Astrocyte of the cerebellum (primary cell): Measurements from ENCODE around the gene KCTD12.

Experiments used
- DNase-seq: peaks from one replicate; pipeline ENCODE4 v3.0.0-alpha.2; 2011; ENCODE audit warnings: low read depth
- H3K4me3 ChIP-seq: 2 replicates; pipeline ENCODE4 v1.5.1; 2011; ENCODE audit warnings: mild to moderate bottlenecking, low read depth, low read length, moderate library complexity
- CTCF ChIP-seq: IDR thresholded peaks from 2 replicates; pipeline ENCODE4 v1.5.1; 2012; ENCODE audit warnings: low read length, low read depth, moderate library complexity, mild to moderate bottlenecking; ENCODE audit errors: missing control alignments
- in situ Hi-C: cut with HindIII; loops from 2 replicates; pipeline ENCODE4 v1.10.0; 2017; ENCODE audit warnings: low sequenced_read_pairs

KCTD12 gene

DNA sequence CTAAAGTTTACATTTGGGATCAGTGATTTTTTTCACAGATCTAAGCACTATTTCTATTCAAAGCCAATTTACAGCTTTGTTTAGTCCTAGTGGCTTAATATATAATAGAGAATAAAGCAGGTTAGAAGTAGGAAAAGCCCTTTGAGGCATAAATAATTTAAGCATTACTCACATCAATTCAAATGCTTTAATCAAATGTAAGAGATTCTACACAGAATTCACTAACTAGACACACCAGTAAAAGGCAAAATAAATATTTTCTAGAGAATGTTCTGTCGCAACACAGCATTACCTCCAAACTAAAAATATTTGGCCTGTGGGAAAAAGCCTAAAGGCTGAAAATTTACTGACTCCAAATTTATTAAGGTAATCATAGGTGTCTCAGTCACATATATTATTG is 31.3 kb downstream of the KCTD12 start:
- no peak for DNase-seq
- TF ChIP-seq CTCF, result no peak
- in situ Hi-C loops, result no loop called here
- no peak overlapping the region for H3K4me3 ChIP-seq

- no peak for DNase-seq
- in situ Hi-C loops, result no loop called here
- H3K4me3 ChIP-seq, result no peak overlapping the region
- no peak for TF ChIP-seq CTCF
These were observed 32.1 kb downstream of the KCTD12 start for GRCh38 chr13:76853921-76854608.

DNA sequence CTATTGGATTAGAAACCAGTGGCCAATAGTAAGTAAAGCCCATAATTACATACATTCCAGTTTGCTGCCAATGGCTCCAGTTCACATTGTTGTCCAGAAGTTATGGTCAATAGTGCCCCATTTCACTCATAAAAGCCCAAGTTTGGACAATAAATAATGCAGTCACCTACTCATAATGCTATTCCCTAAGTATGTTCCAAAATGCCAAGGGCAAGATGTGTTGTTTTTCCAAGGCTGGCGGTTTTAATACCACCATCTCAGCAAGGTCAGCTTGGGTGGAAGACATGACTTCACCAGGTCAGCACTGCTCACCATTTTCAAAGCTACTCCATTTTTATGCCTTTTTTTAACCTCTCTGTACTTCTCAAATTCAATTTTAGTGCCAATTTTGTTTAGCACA is 32.7 kb downstream of the KCTD12 start:
- in situ Hi-C loops, result no loop called here
- DNase-seq, result no peak
- no peak overlapping the region for H3K4me3 ChIP-seq
- TF ChIP-seq CTCF, result no peak

- peak; percentile 73 for DNase-seq
- in situ Hi-C loops, result no loop called here
- H3K4me3 ChIP-seq, result no peak overlapping the region
- no peak for TF ChIP-seq CTCF
These were observed 33.2 kb downstream of the KCTD12 start for GRCh38 chr13:76852986-76853385.

- in situ Hi-C loops, result no loop called here
These were observed 34.2 kb downstream of the KCTD12 start for GRCh38 chr13:76851961-76852360.

DNA sequence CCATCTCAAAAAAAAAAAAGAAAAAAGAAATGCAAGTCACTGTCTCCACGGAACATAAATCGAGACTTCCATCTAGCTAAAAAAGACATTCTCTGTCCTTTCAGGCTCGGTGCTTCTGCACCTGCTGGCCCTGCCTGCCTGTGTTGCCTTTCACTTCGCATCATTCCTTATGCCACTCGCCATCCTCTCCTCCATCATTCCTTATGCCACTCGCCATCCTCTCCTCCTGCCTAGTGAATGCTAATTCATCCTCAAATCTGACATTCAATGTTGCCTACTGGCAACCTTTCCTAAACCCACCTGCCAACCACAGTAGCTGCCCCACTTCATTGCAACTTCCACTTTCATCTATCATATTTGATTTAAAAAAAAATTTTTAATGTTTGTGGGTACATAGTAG is 36.7 kb downstream of the KCTD12 start:
- no peak overlapping the region for H3K4me3 ChIP-seq
- in situ Hi-C loops, result no loop called here
- no peak for TF ChIP-seq CTCF
- no peak for DNase-seq

More at GRCh38 chr13:76851961-76852360, 34.2 kb downstream of the KCTD12 start:
- H3K4me3 ChIP-seq, result no peak overlapping the region
- TF ChIP-seq CTCF, result no peak
- no peak for DNase-seq
